Glomerular endothelial cell (primary cell): ENCODE measurements around the gene CENPA. TPM values are rescaled to one million over a fixed set of nuclear protein-coding genes. Genes with fewer than 3 reads are reported as not detected.
"Not testable (repeated sequence)": the region's sequence is repeated elsewhere in the genome, so short reads cannot be mapped to it uniquely, and the experiment has no call there.

Source experiments
- DNase-seq: peaks from one replicate; pipeline ENCODE4 v3.0.0-alpha.2; 2011; ENCODE audit warnings: low read depth, low spot score; ENCODE audit errors: extremely low read depth
- total RNA-seq: library from RNA; depleted of rRNA; stranded (reverse); fragments of >200 nt; gene quantifications from 2 replicates; pipeline ENCODE4 v1.2.3, GENCODE V29; 2015

The CENPA gene
- total RNA-seq, 1 donor from 2014 or later = 4.6 TPM

DNA sequence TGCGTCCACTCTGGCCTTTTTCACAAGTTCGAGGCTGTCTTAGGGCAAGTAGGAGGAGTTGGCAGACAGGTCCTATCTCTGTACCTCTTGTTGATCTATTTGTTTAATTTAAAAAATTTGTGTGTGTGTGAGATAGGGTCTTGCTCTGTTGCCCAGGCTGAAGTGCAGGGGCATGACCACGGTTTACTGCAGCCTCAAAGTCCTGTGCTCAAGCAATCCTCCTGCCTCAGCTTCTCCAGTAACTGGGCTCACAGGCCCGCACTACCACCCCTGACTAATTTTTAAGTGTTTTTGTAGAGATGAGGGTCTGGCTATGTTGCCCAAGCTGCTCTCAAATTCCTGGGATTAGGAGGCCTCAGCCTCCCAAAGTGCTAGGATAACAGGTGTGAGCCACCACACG is 26.0 kb upstream of the CENPA start:
- no peak for DNase-seq

GRCh38 chr2:26760991-26761390 is 24.9 kb upstream of the CENPA start:
- DNase-seq = not testable (repeated sequence)

- DNase-seq = no peak
Measured at GRCh38 chr2:26763019-26763418, 22.8 kb upstream of the CENPA start.

- DNase-seq = no peak
Measured at GRCh38 chr2:26764078-26764887, 21.6 kb upstream of the CENPA start, which contains the start of gene SLC35F6. Gene SLC35F6 (plus strand): TSS chr2:26764284. CDS start chr2:26764350, 66 bp downstream.

- no peak for DNase-seq
Measured at GRCh38 chr2:26764906-26765305, 20.9 kb upstream of the CENPA start.

- no peak for DNase-seq
Measured at GRCh38 chr2:26765475-26766200, 20.2 kb upstream of the CENPA start.

GRCh38 chr2:26767129-26767528 is 18.7 kb upstream of the CENPA start:
- no peak for DNase-seq

DNA sequence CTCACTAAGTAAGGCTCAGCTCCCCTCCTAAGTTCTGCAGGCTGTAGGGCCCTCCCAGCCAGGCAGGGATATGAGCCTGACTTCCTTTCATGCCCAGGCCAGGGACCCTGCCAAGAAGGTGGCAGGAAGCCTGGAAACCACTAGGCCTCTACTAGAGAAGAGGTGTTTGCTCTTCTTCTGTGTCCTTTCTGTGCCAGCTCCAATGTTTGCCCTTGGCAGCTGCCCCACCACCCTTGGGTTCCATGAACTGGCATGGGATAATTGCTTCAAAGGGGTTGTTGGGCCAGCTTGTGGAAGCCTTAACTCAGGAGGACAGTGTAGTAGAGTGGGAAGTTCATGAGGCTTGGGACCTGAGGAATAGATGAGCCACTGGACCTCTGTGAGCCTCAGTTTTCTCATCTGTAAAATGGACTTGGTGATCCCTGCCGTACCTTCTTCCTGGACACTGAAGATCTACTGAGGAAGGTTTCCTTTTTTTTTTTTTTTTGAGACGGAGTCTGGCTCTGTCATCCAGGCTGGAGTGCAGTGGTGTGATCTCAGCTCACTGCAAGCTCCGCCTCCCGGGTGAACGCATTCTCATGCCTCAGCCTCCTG is 17.9 kb upstream of the CENPA start:
- no peak for DNase-seq

DNA sequence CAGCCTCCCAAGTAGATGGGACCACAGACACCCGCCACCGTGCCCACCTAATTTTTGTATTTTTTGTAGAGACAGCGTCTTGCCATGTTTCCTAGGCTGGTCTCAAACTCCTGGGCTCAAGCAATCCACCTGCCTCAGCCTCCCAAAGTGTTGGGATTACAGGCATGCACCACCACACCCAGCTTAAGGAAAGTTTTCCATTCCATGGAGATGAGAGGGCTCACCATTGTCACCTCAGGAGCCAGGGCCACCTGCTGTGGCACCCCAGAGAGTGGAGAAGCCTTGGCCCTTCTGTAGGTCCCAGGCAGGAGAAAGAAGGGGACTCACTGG is 17.1 kb upstream of the CENPA start:
- no peak for DNase-seq

- no peak for DNase-seq
Measured at GRCh38 chr2:26769089-26769761, 16.6 kb upstream of the CENPA start.

- DNase-seq = no peak
Measured at GRCh38 chr2:26770986-26771586, 14.8 kb upstream of the CENPA start.

DNA sequence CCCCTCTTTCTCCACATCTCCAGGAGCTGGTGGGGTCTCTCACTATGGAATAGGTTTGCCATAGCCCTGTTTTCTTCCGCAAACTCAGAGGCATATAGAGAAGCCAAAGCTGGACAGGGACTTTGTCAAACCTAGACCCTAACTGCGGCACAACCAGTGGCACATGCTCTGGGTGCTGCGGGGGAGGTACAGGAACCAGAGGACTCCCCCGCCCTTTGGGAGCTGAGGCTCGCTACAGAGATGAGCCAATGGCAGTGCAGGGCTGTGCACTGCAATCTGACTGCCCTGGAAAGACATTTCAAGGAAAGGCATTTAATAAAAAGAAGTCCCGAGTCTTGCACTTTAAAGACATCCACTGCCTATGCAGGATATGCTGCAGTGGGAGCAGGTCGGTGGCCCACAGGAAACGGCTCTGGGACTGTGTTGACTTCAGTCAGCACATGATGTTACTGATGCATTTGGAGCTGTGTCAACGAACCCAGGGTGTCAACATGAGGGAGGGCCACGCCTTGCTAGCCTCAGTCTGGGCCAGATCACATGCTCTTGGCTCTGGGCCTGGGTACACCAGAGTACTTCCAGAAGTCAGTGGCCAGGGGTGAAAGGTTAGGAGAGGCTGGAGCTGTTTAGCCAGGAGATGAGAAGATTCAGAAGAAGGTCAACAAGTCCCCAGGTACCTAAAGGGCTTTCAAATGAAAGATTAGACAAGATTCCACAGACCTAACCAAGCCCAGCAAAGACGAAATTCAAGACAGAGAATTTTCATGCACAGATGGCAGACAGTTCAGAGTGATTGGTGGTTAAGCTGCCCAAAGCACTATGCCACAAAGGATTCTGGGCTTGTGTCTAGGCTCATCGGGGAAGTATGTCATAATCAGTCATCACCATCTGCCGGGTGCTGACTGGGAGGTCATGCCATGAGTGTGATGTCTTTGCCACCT is 13.5 kb upstream of the CENPA start:
- DNase-seq = no peak

DNA sequence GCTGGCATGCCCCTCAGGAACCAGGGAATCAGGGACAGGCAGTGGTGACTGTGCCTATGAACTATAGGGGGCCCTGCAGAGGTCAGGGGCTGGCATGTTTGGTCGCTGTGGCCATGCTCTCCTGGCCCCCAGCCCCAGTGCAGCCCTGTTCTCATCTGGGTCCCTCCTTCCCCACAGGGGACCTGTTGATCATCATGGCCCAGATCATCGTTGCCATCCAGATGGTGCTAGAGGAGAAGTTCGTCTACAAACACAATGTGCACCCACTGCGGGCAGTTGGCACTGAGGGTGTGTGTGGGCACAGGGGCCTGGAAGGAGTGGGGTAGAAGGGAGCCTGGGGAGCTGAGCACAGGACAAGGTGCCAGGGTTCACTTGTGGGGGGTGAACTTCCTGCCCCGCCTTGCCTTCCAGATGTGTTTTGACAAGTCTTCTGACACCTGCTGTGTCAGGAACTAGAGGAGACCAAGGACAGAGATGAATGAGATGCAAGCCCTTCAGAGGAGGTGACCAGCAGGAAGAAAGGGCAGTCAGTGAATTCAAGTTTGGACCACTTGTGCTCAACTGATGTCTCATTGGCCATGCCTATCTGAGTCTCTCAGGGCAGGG is 9.6 kb upstream of the CENPA start:
- DNase-seq = no peak

DNA sequence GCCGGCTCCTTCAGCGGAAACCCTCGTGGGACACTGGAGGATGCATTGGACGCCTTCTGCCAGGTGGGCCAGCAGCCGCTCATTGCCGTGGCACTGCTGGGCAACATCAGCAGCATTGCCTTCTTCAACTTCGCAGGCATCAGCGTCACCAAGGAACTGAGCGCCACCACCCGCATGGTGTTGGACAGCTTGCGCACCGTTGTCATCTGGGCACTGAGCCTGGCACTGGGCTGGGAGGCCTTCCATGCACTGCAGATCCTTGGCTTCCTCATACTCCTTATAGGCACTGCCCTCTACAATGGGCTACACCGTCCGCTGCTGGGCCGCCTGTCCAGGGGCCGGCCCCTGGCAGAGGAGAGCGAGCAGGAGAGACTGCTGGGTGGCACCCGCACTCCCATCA is 7.8 kb upstream of the CENPA start:
- no peak for DNase-seq

- DNase-seq = no peak
Measured at GRCh38 chr2:26778507-26778906, 7.3 kb upstream of the CENPA start.

- DNase-seq = no peak
Measured at GRCh38 chr2:26780203-26780760, 5.6 kb upstream of the CENPA start.

DNA sequence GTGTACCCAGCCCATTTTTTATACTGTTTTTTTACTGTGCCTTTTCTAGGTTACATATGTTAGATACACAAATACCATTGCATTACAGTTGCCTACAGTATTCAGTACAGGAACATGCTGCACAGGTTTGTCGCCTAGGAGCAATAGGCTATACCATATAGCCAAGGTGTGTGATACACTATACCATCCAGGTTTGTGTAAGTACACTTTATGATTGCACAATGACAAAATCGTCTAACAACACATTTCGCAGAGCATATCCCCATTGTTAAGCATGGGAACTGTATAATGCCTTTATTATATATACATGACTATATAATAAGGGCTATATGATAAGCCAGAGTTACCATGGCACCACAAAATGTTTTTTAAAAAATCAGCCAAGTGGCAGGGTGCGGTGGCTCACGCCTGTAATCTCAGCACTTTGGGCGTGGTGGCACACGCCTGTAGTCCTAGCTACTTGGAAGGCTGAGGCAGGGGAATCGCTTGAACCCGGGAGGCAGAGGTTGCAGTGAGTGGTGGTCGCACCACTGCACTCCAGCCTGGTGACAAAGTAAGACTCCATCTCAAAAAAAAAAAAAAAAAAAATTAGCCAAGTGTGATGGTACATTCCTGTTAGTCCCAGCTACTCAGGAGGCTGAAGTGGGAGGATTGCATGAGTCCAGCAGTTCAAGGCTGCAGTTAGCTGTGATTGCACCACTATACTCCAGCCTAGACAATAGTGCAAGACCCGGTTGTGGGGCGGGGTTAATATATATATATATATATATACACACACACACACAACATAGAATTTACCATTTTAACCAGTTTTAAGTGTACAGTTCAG is 2.8 kb upstream of the CENPA start:
- no peak for DNase-seq

- no peak for DNase-seq
Measured at GRCh38 chr2:26784570-26785234, 1.2 kb upstream of the CENPA start.
